ENCODE data around the gene SPIRE1. TPM values are rescaled to one million over a fixed set of nuclear protein-coding genes. Genes with fewer than 3 reads are reported as not detected.

SPIRE1 gene
- total RNA-seq, 1 experiment from 2014 or later: 16.6 TPM

DNA sequence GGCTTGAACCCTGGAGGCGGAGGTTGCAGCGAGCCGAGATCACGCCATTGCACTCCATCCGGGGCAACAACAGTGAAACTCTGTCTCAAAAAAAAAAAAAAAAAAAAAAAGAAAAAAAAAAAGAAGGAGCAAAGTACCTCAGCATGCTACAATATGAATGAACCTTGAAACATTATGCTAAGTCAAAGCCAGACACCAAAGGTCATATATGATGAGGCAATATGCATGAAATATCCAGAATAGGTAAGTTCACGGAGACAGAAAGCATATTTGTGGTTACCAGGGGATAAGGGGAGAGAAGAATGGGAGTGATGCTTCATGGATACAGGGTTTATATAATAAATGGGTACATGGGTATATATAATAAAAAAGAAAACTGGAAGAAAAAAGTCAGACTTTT, 156.9 kb downstream of the SPIRE1 start:
- H2AFZ ChIP-seq (ENCODE audit: low read length): no peak overlapping the region
- no peaks in the 10 kb centered on the region for H3K9me3 ChIP-seq (ENCODE audit: control insufficient read depth, low read depth, low read length)
- no peak overlapping the region for H3K56ac ChIP-seq (ENCODE audit: insufficient read length, low read depth, low read length)
- H3K14ac ChIP-seq (ENCODE audit: insufficient read depth, low read length): no peak overlapping the region
- no peak overlapping the region for H3K4me3 Mint-ChIP-seq
- H3K27me3 Mint-ChIP-seq (ENCODE audit: low read depth): no peaks in the 10 kb centered on the region
- no peaks in the 10 kb centered on the region for H3K9me3 Mint-ChIP-seq
- no peaks in the 10 kb centered on the region for H4K20me1 ChIP-seq (ENCODE audit: control insufficient read depth, insufficient read depth, insufficient read length)
- no CpG with 5 or more reads among the region's 6 CpGs for WGBS (ENCODE audit: extremely low coverage, insufficient read length, low lambda C conversion rate)
- no peaks in the 10 kb centered on the region for H3K23me2 ChIP-seq (ENCODE audit: insufficient read length, low read depth, low read length, poor library complexity, severe bottlenecking)
- no peak overlapping the region for H2BK15ac ChIP-seq (ENCODE audit: low read depth, low read length)
- no peak overlapping the region for H3K18ac ChIP-seq (ENCODE audit: insufficient read length, low read depth, low read length)
- H2AK5ac ChIP-seq (ENCODE audit: insufficient read length, low read length): no peak overlapping the region
- H3K23ac ChIP-seq (ENCODE audit: insufficient read length, low read depth, low read length): no peak overlapping the region
- no peak overlapping the region for H4K91ac ChIP-seq (ENCODE audit: insufficient read length, low read depth, low read length)
- no peak overlapping the region for H2BK12ac ChIP-seq (ENCODE audit: insufficient read length, low read depth, low read length)
- no peaks in the 10 kb centered on the region for H3K79me2 ChIP-seq (ENCODE audit: insufficient read depth, low read length)
- no peak overlapping the region for H3K27ac Mint-ChIP-seq
- no peaks in the 10 kb centered on the region for H3K4me1 ChIP-seq (ENCODE audit: insufficient read depth, low read length)
- DNase-seq: no peak
- no peak overlapping the region for H4K8ac ChIP-seq (replicated peaks; ENCODE audit: insufficient read length, low read depth, low read length)
- no peak overlapping the region for H3K4ac ChIP-seq (ENCODE audit: low read depth, low read length)
- H3K27ac ChIP-seq (ENCODE audit: insufficient read length, low read depth, low read length): no peak overlapping the region
- H3K27me3 ChIP-seq (ENCODE audit: insufficient read depth, low read length): no peaks in the 10 kb centered on the region
- no peak overlapping the region for H3T11ph ChIP-seq (ENCODE audit: low read length)
- H3K36me3 Mint-ChIP-seq (ENCODE audit: insufficient read depth in 1 of 3, low read depth in 3 of 3): peaks cover 0 to 5% (median 5%) of the 10 kb centered on the region in 3 experiments; a peak in 6 of 7 replicates
- H3K79me1 ChIP-seq (ENCODE audit: insufficient read depth, low read depth, low read length, poor library complexity, severe bottlenecking): no peaks in the 10 kb centered on the region
- H3K4me1 Mint-ChIP-seq: no peaks in the 10 kb centered on the region
- H2BK120ac ChIP-seq (ENCODE audit: low read depth, low read length, poor library complexity, severe bottlenecking): no peak overlapping the region
- H4K5ac ChIP-seq (ENCODE audit: insufficient read length, low read depth, low read length): no peak overlapping the region
- H2BK5ac ChIP-seq (ENCODE audit: insufficient read length, low read length): no peak overlapping the region
- no peak overlapping the region for H3K4me2 ChIP-seq (ENCODE audit: insufficient read depth, insufficient read length, low read length)
- no peak overlapping the region for H2BK20ac ChIP-seq (ENCODE audit: low read depth, low read length, poor library complexity, severe bottlenecking)
- no peak overlapping the region for H3K9ac ChIP-seq (ENCODE audit: extremely low read depth, insufficient read length, low read length)
- TF ChIP-seq, protein P1, sequence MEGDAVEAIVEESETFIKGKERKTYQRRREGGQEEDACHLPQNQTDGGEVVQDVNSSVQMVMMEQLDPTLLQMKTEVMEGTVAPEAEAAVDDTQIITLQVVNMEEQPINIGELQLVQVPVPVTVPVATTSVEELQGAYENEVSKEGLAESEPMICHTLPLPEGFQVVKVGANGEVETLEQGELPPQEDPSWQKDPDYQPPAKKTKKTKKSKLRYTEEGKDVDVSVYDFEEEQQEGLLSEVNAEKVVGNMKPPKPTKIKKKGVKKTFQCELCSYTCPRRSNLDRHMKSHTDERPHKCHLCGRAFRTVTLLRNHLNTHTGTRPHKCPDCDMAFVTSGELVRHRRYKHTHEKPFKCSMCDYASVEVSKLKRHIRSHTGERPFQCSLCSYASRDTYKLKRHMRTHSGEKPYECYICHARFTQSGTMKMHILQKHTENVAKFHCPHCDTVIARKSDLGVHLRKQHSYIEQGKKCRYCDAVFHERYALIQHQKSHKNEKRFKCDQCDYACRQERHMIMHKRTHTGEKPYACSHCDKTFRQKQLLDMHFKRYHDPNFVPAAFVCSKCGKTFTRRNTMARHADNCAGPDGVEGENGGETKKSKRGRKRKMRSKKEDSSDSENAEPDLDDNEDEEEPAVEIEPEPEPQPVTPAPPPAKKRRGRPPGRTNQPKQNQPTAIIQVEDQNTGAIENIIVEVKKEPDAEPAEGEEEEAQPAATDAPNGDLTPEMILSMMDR (conservative IDR thresholded peaks at IDR 0.05): no peak

All from H9 (cell line).